Uterus (tissue), 2 donors: ENCODE results near the gene HGFAC.

Experiments used
- POLR2A ChIP-seq, 2 donors: fragments of 450-650 bp; IDR thresholded peaks; one replicate each; pipeline ENCODE4 v1.6.1; 2016; ENCODE audit warnings: antibody characterized with exemption in 2 of 2, mild to moderate bottlenecking in 1 of 2, moderate library complexity in 1 of 2
- TF ChIP-seq, protein P1 (sequence below), 4 experiments: fragments of 200-600 bp in 2 of 4; fragments of 450-650 bp in 2 of 4; sonication (generic) in 2 of 4; IDR thresholded peaks; one replicate each; pipeline ENCODE4 v1.5.1; 2016 to 2019; ENCODE audit warnings: antibody characterized with exemption in 4 of 4, mild to moderate bottlenecking in 2 of 4, moderate library complexity in 1 of 4

GRCh38 chr4:3439391-3439790 is 2.4 kb upstream of the HGFAC start:
- TF ChIP-seq, protein P1, sequence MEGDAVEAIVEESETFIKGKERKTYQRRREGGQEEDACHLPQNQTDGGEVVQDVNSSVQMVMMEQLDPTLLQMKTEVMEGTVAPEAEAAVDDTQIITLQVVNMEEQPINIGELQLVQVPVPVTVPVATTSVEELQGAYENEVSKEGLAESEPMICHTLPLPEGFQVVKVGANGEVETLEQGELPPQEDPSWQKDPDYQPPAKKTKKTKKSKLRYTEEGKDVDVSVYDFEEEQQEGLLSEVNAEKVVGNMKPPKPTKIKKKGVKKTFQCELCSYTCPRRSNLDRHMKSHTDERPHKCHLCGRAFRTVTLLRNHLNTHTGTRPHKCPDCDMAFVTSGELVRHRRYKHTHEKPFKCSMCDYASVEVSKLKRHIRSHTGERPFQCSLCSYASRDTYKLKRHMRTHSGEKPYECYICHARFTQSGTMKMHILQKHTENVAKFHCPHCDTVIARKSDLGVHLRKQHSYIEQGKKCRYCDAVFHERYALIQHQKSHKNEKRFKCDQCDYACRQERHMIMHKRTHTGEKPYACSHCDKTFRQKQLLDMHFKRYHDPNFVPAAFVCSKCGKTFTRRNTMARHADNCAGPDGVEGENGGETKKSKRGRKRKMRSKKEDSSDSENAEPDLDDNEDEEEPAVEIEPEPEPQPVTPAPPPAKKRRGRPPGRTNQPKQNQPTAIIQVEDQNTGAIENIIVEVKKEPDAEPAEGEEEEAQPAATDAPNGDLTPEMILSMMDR (IDR thresholded peaks at IDR 0.05): no peak
- TF ChIP-seq POLR2A (IDR thresholded peaks at IDR 0.05): no peak
